DND-41 (cell line): ENCODE measurements around the gene CDH2.

Experiments used
- ATAC-seq: fragments of 200-7000 bp; cut with Tn5 transposase; 3 replicates; pipeline ENCODE4 v1.9.1; 2021; ENCODE audit warnings: low read depth; ENCODE audit not compliant: insufficient read depth
- DNase-seq: peaks from one replicate; pipeline ENCODE4 v3.0.0-alpha.2; 2020
- H2AFZ ChIP-seq: 2 replicates; pipeline ENCODE4 v1.6.0; 2012; ENCODE audit warnings: low read depth, low read length
- H3K27ac ChIP-seq: 2 replicates; pipeline ENCODE4 v1.5.1; 2012; ENCODE audit warnings: low read length, inconsistent platforms
- H3K27me3 ChIP-seq: fragments of 200-600 bp; sonication (generic); 2 replicates; pipeline ENCODE4 v1.6.0; 2012; ENCODE audit warnings: low read length, mild to moderate bottlenecking, inconsistent platforms; ENCODE audit not compliant: insufficient read depth, poor library complexity
- H3K36me3 ChIP-seq: 2 replicates; pipeline ENCODE4 v1.5.1; 2012; ENCODE audit warnings: low read length, inconsistent platforms; ENCODE audit not compliant: insufficient read depth
- H3K4me1 ChIP-seq: 2 replicates; pipeline ENCODE4 v1.5.1; 2012; ENCODE audit warnings: mild to moderate bottlenecking, low read length; ENCODE audit not compliant: insufficient read depth
- H3K4me2 ChIP-seq: 2 replicates; pipeline ENCODE4 v1.6.0; 2012; ENCODE audit warnings: mild to moderate bottlenecking, moderate library complexity, low read length, inconsistent platforms; ENCODE audit not compliant: insufficient read depth
- H3K4me3 ChIP-seq, 2 experiments: fragments of 200-600 bp in 1 of 2; shearing (Covaris generic) in 1 of 2; 2 replicates each; pipeline ENCODE4 v1.5.1; 2012 to 2016; ENCODE audit warnings: inconsistent platforms in 2 of 2, low read length in 2 of 2, mild to moderate bottlenecking in 2 of 2, low read depth in 1 of 2, moderate library complexity in 1 of 2
- H3K79me2 ChIP-seq: 2 replicates; pipeline ENCODE4 v1.6.0; 2012; ENCODE audit warnings: low read length, inconsistent platforms; ENCODE audit not compliant: insufficient read depth
- H3K9ac ChIP-seq: 2 replicates; pipeline ENCODE4 v1.6.0; 2012; ENCODE audit warnings: low read depth, mild to moderate bottlenecking, inconsistent platforms, low read length, moderate library complexity
- H3K9me3 ChIP-seq: 2 replicates; pipeline ENCODE4 v1.5.1; 2012; ENCODE audit warnings: low read length, moderate library complexity, mild to moderate bottlenecking, inconsistent platforms; ENCODE audit not compliant: insufficient read depth, severe bottlenecking
- H4K20me1 ChIP-seq: 2 replicates; pipeline ENCODE4 v1.6.0; 2012; ENCODE audit warnings: low read length; ENCODE audit not compliant: insufficient read depth
- CTCF ChIP-seq: IDR thresholded peaks from 2 replicates; pipeline ENCODE4 v1.5.1; 2012; ENCODE audit warnings: borderline replicate concordance, low read length, moderate library complexity, mild to moderate bottlenecking; ENCODE audit not compliant: poor library complexity, severe bottlenecking; ENCODE audit errors: extremely low read depth
- EZH2 ChIP-seq: IDR thresholded peaks from 3 replicates; pipeline ENCODE4 v1.6.1; 2012; ENCODE audit warnings: borderline replicate concordance, low read depth, mild to moderate bottlenecking, moderate library complexity, low read length, inconsistent platforms; ENCODE audit not compliant: severe bottlenecking

CDH2 gene

GRCh38 chr18:28177828-28178635 is 1.1 kb upstream of the CDH2 start:
- peak; percentile 81 for DNase-seq
- H2AFZ ChIP-seq, result peak overlapping the region; percentile 63
- peaks cover 10% of the 10 kb centered on the region; the same call in 1 of the 2 replicates for H4K20me1 ChIP-seq
- H3K27me3 ChIP-seq, result no peaks in the 10 kb centered on the region
- H3K4me1 ChIP-seq, result peaks cover 28% of the 10 kb centered on the region
- H3K36me3 ChIP-seq, result no peaks in the 10 kb centered on the region
- peak overlapping the region; percentile 78 for H3K9ac ChIP-seq
- peak overlapping the region; percentile 63 for H3K4me2 ChIP-seq
- no peak for TF ChIP-seq EZH2
- TF ChIP-seq CTCF, result peak; percentile 19
- peak; percentile 49 for ATAC-seq
- peak overlapping the region; percentile 86 for H3K27ac ChIP-seq
- peaks cover 4% of the 10 kb centered on the region for H3K9me3 ChIP-seq
- H3K4me3 ChIP-seq, result peak overlapping the region; percentile 16 to 58; a peak in 3 of 4 replicates
- peaks cover 36% of the 10 kb centered on the region for H3K79me2 ChIP-seq

- no peaks in the 10 kb centered on the region for H3K36me3 ChIP-seq
- H3K4me3 ChIP-seq, result peak overlapping the region; percentile 56 to 68; a peak in 3 of 4 replicates
- no peak for DNase-seq
- peak overlapping the region; percentile 78 for H3K9ac ChIP-seq
- peaks cover 28% of the 10 kb centered on the region for H3K4me1 ChIP-seq
- no peak for ATAC-seq
- peaks cover 4% of the 10 kb centered on the region for H3K9me3 ChIP-seq
- no peaks in the 10 kb centered on the region for H3K27me3 ChIP-seq
- peaks cover 12% of the 10 kb centered on the region; the same call in 1 of the 2 replicates for H4K20me1 ChIP-seq
- H2AFZ ChIP-seq, result peak overlapping the region; percentile 45
- H3K27ac ChIP-seq, result peak overlapping the region; percentile 76
- H3K4me2 ChIP-seq, result peak overlapping the region; percentile 80
- no peak for TF ChIP-seq CTCF
- TF ChIP-seq EZH2, result no peak
- peaks cover 50% of the 10 kb centered on the region for H3K79me2 ChIP-seq
Observed at GRCh38 chr18:28176698-28176947, 307 bp downstream of the CDH2 start.

- no peaks in the 10 kb centered on the region for H3K36me3 ChIP-seq
- H3K4me2 ChIP-seq, result peak overlapping the region; percentile 80
- DNase-seq (peak; percentile 56), ATAC-seq (peak; percentile 35)
- H3K27ac ChIP-seq, result peak overlapping the region; percentile 76
- TF ChIP-seq CTCF (peak; percentile 19), EZH2 (no peak)
- H3K27me3 ChIP-seq, result no peaks in the 10 kb centered on the region
- H3K9me3 ChIP-seq, result peaks cover 4% of the 10 kb centered on the region
- H3K79me2 ChIP-seq, result peaks cover 55% of the 10 kb centered on the region
- H3K9ac ChIP-seq, result peak overlapping the region; percentile 78
- H2AFZ ChIP-seq, result peak overlapping the region; percentile 45
- H3K4me1 ChIP-seq, result peaks cover 28% of the 10 kb centered on the region
- H3K4me3 ChIP-seq, result peak overlapping the region; percentile 56 to 68; a peak in 3 of 4 replicates
- peaks cover 12% of the 10 kb centered on the region; the same call in 1 of the 2 replicates for H4K20me1 ChIP-seq
Observed at GRCh38 chr18:28175930-28176697, 816 bp downstream of the CDH2 start.
